ENCODE results near the gene TTN. TPM values are rescaled to one million over a fixed set of nuclear protein-coding genes. Genes with fewer than 3 reads are reported as not detected.

The TTN gene
- total RNA-seq, 3 donors from 2014 or later (not counting 1 experiment from before 2014, with no cell fraction given): 2.5 to 4.2 (median 3.7) TPM

DNA sequence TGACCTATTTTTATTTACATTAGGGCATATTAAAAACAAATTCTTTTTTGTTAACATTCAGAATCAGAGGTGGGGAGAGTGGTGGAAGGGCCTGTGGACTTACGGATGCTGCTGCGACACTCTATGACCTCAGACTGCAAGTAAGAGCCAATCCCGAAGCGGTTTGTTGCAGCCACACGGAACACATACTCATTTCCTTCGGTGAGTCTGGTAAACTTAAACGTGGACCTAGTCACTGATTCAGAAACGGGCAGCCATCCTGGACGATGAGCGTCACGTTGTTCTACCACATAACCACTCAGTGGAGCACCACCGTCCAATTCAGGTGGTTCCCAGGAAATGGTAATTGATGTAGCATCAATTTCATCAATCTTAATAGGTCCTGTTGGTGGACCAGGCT is 265.1 kb downstream of the TTN start:
- intact Hi-C loops (cut with micrococcal nuclease): no loop called here
- H3K27ac ChIP-seq (ENCODE audit: low read length): no peak overlapping the region
- peaks cover 24% of the 10 kb centered on the region for H3K36me3 ChIP-seq (ENCODE audit: control insufficient read depth, insufficient read depth, low read length)
- H3K4me3 ChIP-seq (ENCODE audit: low read length): no peak overlapping the region
- 94% methylated on average over 11 of the region's 12 CpGs for WGBS (ENCODE audit: insufficient coverage)
- H3K9me3 Mint-ChIP-seq: no peaks in the 10 kb centered on the region
- no peaks in the 10 kb centered on the region for H3K4me1 ChIP-seq (ENCODE audit: control insufficient read depth, insufficient read depth, low read length)
- H3K4me1 Mint-ChIP-seq: peaks cover 0 to 6% of the 10 kb centered on the region in 2 donors
- no peaks in the 10 kb centered on the region for H3K9me3 ChIP-seq (ENCODE audit: control insufficient read depth, insufficient read depth, low read length)
- H3K27me3 ChIP-seq (ENCODE audit: control insufficient read depth, insufficient read depth, low read length): no peaks in the 10 kb centered on the region
- no peak overlapping the region for H3K4me3 Mint-ChIP-seq
- H3K36me3 Mint-ChIP-seq: peaks cover 8% of the 10 kb centered on the region
- TF ChIP-seq, protein P1, sequence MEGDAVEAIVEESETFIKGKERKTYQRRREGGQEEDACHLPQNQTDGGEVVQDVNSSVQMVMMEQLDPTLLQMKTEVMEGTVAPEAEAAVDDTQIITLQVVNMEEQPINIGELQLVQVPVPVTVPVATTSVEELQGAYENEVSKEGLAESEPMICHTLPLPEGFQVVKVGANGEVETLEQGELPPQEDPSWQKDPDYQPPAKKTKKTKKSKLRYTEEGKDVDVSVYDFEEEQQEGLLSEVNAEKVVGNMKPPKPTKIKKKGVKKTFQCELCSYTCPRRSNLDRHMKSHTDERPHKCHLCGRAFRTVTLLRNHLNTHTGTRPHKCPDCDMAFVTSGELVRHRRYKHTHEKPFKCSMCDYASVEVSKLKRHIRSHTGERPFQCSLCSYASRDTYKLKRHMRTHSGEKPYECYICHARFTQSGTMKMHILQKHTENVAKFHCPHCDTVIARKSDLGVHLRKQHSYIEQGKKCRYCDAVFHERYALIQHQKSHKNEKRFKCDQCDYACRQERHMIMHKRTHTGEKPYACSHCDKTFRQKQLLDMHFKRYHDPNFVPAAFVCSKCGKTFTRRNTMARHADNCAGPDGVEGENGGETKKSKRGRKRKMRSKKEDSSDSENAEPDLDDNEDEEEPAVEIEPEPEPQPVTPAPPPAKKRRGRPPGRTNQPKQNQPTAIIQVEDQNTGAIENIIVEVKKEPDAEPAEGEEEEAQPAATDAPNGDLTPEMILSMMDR (IDR thresholded peaks at IDR 0.05): no peak
- H3K27ac Mint-ChIP-seq: no peak overlapping the region
- DNase-seq (no peak), ATAC-seq (no peak)
- H3K27me3 Mint-ChIP-seq (ENCODE audit: low read depth in 2 of 2): no peaks in the 10 kb centered on the region

DNA sequence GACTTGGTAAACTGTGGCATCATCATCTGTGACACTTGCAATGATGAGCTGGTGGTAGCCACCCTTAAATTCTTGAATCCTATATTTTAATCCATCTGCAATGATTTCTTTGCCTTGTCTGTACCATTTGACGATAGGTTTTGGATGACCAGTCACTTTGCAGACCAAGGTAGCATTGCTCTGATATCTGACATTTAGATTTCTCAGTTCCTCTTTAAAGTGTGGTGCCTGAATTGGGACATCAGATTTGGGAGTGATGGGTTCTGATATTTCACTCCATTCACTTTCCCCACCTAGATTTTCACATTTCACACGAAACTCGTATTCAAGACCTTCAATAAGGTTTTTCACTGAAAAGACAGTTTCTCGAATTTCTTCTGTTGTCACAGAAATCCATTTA is 271.2 kb downstream of the TTN start:
- DNase-seq (no peak), ATAC-seq (no peak)
- TF ChIP-seq, protein P1 (IDR thresholded peaks at IDR 0.05): no peak
- Histone ChIP-seq H3K4me1 (ENCODE audit: control insufficient read depth, insufficient read depth, low read length) (no peaks in the 10 kb centered on the region), H3K27me3 (ENCODE audit: control insufficient read depth, insufficient read depth, low read length) (no peaks in the 10 kb centered on the region), H3K4me3 (ENCODE audit: low read length) (no peak overlapping the region), H3K36me3 (ENCODE audit: control insufficient read depth, insufficient read depth, low read length) (peaks cover 25% of the 10 kb centered on the region), H3K9me3 (ENCODE audit: control insufficient read depth, insufficient read depth, low read length) (no peaks in the 10 kb centered on the region), H3K27ac (ENCODE audit: low read length) (no peak overlapping the region)
- Mint-ChIP-seq H3K9me3 (no peaks in the 10 kb centered on the region), H3K4me3 (no peak overlapping the region), H3K27me3 (ENCODE audit: low read depth in 2 of 2) (no peaks in the 10 kb centered on the region), H3K27ac (no peak overlapping the region), H3K4me1 (peaks cover 13 to 17% of the 10 kb centered on the region in 2 donors), H3K36me3 (peaks cover 39% of the 10 kb centered on the region)
- intact Hi-C loops (cut with micrococcal nuclease): no loop called here
- 90% methylated on average over 4 of the region's 4 CpGs for WGBS (ENCODE audit: insufficient coverage)

DNA sequence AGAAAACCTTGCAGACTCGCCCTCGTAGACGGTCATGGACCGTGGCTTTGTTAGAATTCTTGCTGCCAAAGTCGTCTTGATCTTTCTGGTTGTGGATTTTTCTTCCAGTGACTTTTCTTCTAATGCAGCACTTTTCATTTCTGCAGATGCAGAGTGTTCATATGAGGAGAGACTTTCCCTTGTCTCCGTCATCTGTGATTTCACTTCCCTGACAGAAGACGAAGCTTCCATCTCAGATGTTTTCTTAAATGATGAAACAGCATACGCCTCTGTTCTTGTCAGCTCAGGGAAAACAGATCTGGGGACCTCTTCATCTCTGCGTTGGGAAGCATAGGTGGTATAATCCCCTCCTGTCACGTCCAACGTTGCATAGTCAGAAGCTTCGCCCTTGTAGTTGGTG is 276.1 kb downstream of the TTN start:
- Mint-ChIP-seq H3K27ac (peak overlapping the region in 1 of 2 donors; percentile 56), H3K27me3 (ENCODE audit: low read depth in 2 of 2) (no peaks in the 10 kb centered on the region), H3K4me3 (no peak overlapping the region), H3K9me3 (no peaks in the 10 kb centered on the region), H3K4me1 (peaks cover 23 to 27% of the 10 kb centered on the region in 2 donors), H3K36me3 (peaks cover 39% of the 10 kb centered on the region)
- Histone ChIP-seq H3K9me3 (ENCODE audit: control insufficient read depth, insufficient read depth, low read length) (no peaks in the 10 kb centered on the region), H3K27me3 (ENCODE audit: control insufficient read depth, insufficient read depth, low read length) (no peaks in the 10 kb centered on the region), H3K27ac (ENCODE audit: low read length) (peak overlapping the region; percentile 46), H3K4me3 (ENCODE audit: low read length) (no peak overlapping the region), H3K4me1 (ENCODE audit: control insufficient read depth, insufficient read depth, low read length) (no peaks in the 10 kb centered on the region), H3K36me3 (ENCODE audit: control insufficient read depth, insufficient read depth, low read length) (peaks cover 10% of the 10 kb centered on the region)
- ATAC-seq: no peak
- TF ChIP-seq, protein P1 (IDR thresholded peaks at IDR 0.05): no peak
- no peak for DNase-seq
- 85% methylated on average over 12 of the region's 12 CpGs for WGBS (ENCODE audit: insufficient coverage)
- intact Hi-C loops (cut with micrococcal nuclease): no loop called here

DNA sequence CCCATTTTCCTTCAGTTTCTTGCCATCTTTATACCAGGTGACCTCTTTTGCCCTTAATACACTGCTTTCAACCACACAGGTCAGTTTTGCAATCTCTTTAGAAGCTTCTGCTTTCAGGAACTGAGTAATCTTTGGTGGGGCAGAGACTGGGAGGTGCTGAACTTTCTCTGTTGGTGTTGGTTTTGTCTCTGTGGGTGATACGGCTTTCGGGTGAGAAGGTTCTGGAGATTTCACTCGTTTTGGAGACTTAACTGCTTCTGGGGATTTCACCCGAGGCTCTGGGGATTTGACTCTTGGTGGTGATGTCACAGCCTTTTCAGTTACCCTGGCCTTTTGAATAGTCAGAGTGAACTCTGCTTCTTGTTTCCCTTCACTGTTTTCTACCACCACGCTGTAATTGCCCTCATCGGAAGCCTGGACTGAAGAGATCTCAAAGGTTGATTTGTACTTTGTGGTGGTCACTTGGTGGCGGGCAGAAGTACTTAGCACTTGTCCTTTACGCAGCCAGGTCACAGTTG is 276.5 kb downstream of the TTN start:
- Mint-ChIP-seq H3K4me1 (peaks cover 27 to 32% of the 10 kb centered on the region in 2 donors), H3K4me3 (no peak overlapping the region), H3K27ac (peak overlapping the region in 1 of 2 donors; percentile 56), H3K27me3 (ENCODE audit: low read depth in 2 of 2) (no peaks in the 10 kb centered on the region), H3K9me3 (no peaks in the 10 kb centered on the region), H3K36me3 (peaks cover 39% of the 10 kb centered on the region)
- peak in 1 of 2 donors; percentile 7 for DNase-seq
- ATAC-seq: peak; percentile 44 to 66 (median 53)
- Histone ChIP-seq H3K9me3 (ENCODE audit: control insufficient read depth, insufficient read depth, low read length) (no peaks in the 10 kb centered on the region), H3K27me3 (ENCODE audit: control insufficient read depth, insufficient read depth, low read length) (no peaks in the 10 kb centered on the region), H3K4me1 (ENCODE audit: control insufficient read depth, insufficient read depth, low read length) (no peaks in the 10 kb centered on the region), H3K27ac (ENCODE audit: low read length) (peak overlapping the region; percentile 46), H3K4me3 (ENCODE audit: low read length) (no peak overlapping the region), H3K36me3 (ENCODE audit: control insufficient read depth, insufficient read depth, low read length) (peaks cover 10% of the 10 kb centered on the region)
- 61% methylated on average over 7 of the region's 8 CpGs for WGBS (ENCODE audit: insufficient coverage)
- intact Hi-C loops (cut with micrococcal nuclease): no loop called here
- TF ChIP-seq, protein P1 (IDR thresholded peaks at IDR 0.05): no peak
